H1 (cell line): ENCODE results near the gene DEPP1.

ENCODE experiments used
- CBX5 ChIP-seq: fragments of 300-800, 300-1000 bp; sonication (generic); IDR thresholded peaks from 2 replicates; pipeline ENCODE4 v1.7.1; 2016; ENCODE audit warnings: antibody characterized with exemption, low read length, low read depth
- CEBPB ChIP-seq: IDR thresholded peaks from 2 replicates; pipeline ENCODE4 v1.6.1; 2012; ENCODE audit warnings: low read depth, low read length
- CTBP2 ChIP-seq: IDR thresholded peaks from 2 replicates; pipeline ENCODE4 v1.7.0; 2011; ENCODE audit warnings: borderline replicate concordance, mild to moderate bottlenecking, moderate library complexity, mixed read lengths, low read length; ENCODE audit not compliant: insufficient read depth, insufficient read length
- EZH2 ChIP-seq: fragments of 200-600 bp; sonication (generic); IDR thresholded peaks from 2 replicates; pipeline ENCODE4 v1.7.1; 2012; ENCODE audit warnings: low read depth, mild to moderate bottlenecking, moderate library complexity, low read length, inconsistent platforms; ENCODE audit not compliant: severe bottlenecking
- NANOG ChIP-seq: IDR thresholded peaks from 2 replicates; pipeline ENCODE4 v1.6.1; 2011; ENCODE audit warnings: low read length, low read depth, mild to moderate bottlenecking, inconsistent platforms; ENCODE audit not compliant: insufficient read depth, poor library complexity, severe bottlenecking
- NRF1 ChIP-seq: IDR thresholded peaks from 2 replicates; pipeline ENCODE4 v1.6.1; 2011; ENCODE audit warnings: mild to moderate bottlenecking, low read depth, low read length, improper control_type of control experiment
- POLR2A ChIP-seq, 2 experiments: IDR thresholded peaks; 1 replicate in 1 of 2; 2 replicates in 1 of 2; pipeline ENCODE4 v1.6.1; 2011; ENCODE audit warnings: low read depth in 2 of 2, low read length in 2 of 2, mild to moderate bottlenecking in 2 of 2; ENCODE audit errors: control extremely low read depth in 1 of 2
- SP1 ChIP-seq: IDR thresholded peaks from 2 replicates; pipeline ENCODE4 v1.6.1; 2011; ENCODE audit warnings: low read depth, low read length
- TAF1 ChIP-seq: IDR thresholded peaks from 2 replicates; pipeline ENCODE4 v1.6.1; 2011; ENCODE audit warnings: mild to moderate bottlenecking, low read depth, low read length
- TF ChIP-seq, protein P1 (sequence below), 3 experiments: IDR thresholded peaks; 1 replicate in 2 of 3; 2 replicates in 1 of 3; pipeline versions ENCODE4 v1.5.1 to v1.6.1; 2011; ENCODE audit warnings: low read length in 3 of 3, mild to moderate bottlenecking in 3 of 3, inconsistent platforms in 2 of 3, low read depth in 1 of 3, moderate library complexity in 1 of 3; ENCODE audit not compliant: insufficient read depth in 1 of 3; ENCODE audit errors: control extremely low read depth in 1 of 3
- TF ChIP-seq, protein P2 (sequence below): IDR thresholded peaks from 2 replicates; pipeline ENCODE4 v1.6.1; 2011; ENCODE audit warnings: low read depth, mild to moderate bottlenecking, low read length; ENCODE audit not compliant: insufficient read depth
- TF ChIP-seq, protein P3 (sequence below): IDR thresholded peaks from 2 replicates; pipeline ENCODE4 v1.6.1; 2012; ENCODE audit warnings: inconsistent platforms

DNA sequence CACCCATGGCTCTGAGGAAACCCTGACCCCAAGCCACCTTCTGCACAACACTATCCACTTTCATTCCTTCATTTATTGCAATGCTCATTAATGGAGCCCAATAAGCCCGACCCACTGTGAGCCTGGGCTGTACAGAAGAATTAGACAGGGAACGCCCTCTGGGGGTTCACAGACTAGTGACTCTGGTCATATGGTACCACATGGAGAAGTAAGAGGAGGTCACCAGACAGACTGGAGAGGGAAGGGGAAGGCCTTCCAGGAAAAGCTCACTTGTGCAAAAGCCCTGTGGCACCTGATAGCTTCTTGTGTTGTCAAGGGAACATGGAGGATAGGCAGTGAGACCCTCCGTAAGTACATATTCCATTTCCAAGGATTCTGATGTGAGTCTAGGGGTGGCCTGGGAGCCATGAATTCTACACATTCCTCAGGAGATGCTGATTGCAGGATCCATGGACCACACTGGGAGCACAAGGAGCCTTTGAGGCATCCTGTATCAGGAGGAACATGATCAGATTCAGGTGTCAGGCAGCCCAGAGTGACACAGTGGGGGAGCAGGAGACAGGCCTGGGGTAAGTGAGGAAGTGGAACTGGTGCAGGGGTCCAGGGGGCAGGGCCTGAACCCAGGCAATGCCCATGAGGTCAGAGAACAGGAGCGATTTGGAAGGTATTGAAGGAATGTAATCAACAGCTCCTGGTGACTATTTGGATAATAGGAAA is 47.5 kb downstream of the DEPP1 start:
- TF ChIP-seq, protein P1, sequence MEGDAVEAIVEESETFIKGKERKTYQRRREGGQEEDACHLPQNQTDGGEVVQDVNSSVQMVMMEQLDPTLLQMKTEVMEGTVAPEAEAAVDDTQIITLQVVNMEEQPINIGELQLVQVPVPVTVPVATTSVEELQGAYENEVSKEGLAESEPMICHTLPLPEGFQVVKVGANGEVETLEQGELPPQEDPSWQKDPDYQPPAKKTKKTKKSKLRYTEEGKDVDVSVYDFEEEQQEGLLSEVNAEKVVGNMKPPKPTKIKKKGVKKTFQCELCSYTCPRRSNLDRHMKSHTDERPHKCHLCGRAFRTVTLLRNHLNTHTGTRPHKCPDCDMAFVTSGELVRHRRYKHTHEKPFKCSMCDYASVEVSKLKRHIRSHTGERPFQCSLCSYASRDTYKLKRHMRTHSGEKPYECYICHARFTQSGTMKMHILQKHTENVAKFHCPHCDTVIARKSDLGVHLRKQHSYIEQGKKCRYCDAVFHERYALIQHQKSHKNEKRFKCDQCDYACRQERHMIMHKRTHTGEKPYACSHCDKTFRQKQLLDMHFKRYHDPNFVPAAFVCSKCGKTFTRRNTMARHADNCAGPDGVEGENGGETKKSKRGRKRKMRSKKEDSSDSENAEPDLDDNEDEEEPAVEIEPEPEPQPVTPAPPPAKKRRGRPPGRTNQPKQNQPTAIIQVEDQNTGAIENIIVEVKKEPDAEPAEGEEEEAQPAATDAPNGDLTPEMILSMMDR (IDR thresholded peaks at IDR 0.05; ENCODE audit: control extremely low read depth in 1 of 3, insufficient read depth in 1 of 3, low read depth in 1 of 3, low read length in 3 of 3) = no peak
- TF ChIP-seq CTBP2 = no peak
- TF ChIP-seq, protein P2, sequence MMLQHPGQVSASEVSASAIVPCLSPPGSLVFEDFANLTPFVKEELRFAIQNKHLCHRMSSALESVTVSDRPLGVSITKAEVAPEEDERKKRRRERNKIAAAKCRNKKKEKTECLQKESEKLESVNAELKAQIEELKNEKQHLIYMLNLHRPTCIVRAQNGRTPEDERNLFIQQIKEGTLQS = no peak
- TF ChIP-seq, protein P3, sequence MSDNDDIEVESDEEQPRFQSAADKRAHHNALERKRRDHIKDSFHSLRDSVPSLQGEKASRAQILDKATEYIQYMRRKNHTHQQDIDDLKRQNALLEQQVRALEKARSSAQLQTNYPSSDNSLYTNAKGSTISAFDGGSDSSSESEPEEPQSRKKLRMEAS = no peak
- TF ChIP-seq NRF1 = no peak
- TF ChIP-seq CEBPB = no peak
- no peak for TF ChIP-seq TAF1
- TF ChIP-seq POLR2A (IDR thresholded peaks at IDR 0.05; ENCODE audit: control extremely low read depth in 1 of 2, low read depth in 2 of 2, low read length in 2 of 2) = no peak
- TF ChIP-seq SP1 = no peak
- TF ChIP-seq EZH2 = no peak
- TF ChIP-seq CBX5 = no peak
- no peak for TF ChIP-seq NANOG
